Limb (tissue), 2 donors: ENCODE measurements around the gene EDEM3.
"Not testable (repeated sequence)": the region's sequence is repeated elsewhere in the genome, so short reads cannot be mapped to it uniquely, and the experiment has no call there.

Source experiments
- DNase-seq, 2 donors: peaks; one replicate each; pipeline ENCODE4 v3.0.0-alpha.2; 2016; ENCODE audit errors: extremely low spot score in 2 of 2

EDEM3 gene

GRCh38 chr1:184754476-184755225 is at the start of gene EDEM3:
Gene EDEM3 (minus strand): TSS chr1:184754858. CDS start chr1:184754646, 212 bp downstream.
- peak; percentile 98 to 99 for DNase-seq

- DNase-seq, result no peak
Observed at GRCh38 chr1:184804220-184804619, 49.6 kb upstream of the EDEM3 start.

- no peak for DNase-seq
Observed at GRCh38 chr1:184803180-184803492, 48.5 kb upstream of the EDEM3 start.

GRCh38 chr1:184802354-184803179 is 47.9 kb upstream of the EDEM3 start:
- DNase-seq, result no peak

GRCh38 chr1:184801503-184801902 is 46.8 kb upstream of the EDEM3 start:
- DNase-seq, result no peak

- DNase-seq, result no peak
Observed at GRCh38 chr1:184800876-184801275, 46.2 kb upstream of the EDEM3 start.

- no peak for DNase-seq
Observed at GRCh38 chr1:184793967-184794366, 39.3 kb upstream of the EDEM3 start.

GRCh38 chr1:184792450-184792969 is 37.9 kb upstream of the EDEM3 start:
- DNase-seq, result no peak

GRCh38 chr1:184791550-184791900 is 36.9 kb upstream of the EDEM3 start:
- no peak for DNase-seq

- no peak for DNase-seq
Observed at GRCh38 chr1:184790642-184791549, 36.2 kb upstream of the EDEM3 start.

GRCh38 chr1:184789884-184790283 is 35.2 kb upstream of the EDEM3 start:
- no peak for DNase-seq

GRCh38 chr1:184788970-184789369 is 34.3 kb upstream of the EDEM3 start:
- no peak for DNase-seq

- no peak for DNase-seq
Observed at GRCh38 chr1:184785529-184785928, 30.9 kb upstream of the EDEM3 start.

GRCh38 chr1:184783723-184784122 is 29.1 kb upstream of the EDEM3 start:
- not testable (repeated sequence) for DNase-seq

- no peak for DNase-seq
Observed at GRCh38 chr1:184781941-184782340, 27.3 kb upstream of the EDEM3 start.

GRCh38 chr1:184775885-184776284 is 21.2 kb upstream of the EDEM3 start:
- DNase-seq, result no peak

- no peak for DNase-seq
Observed at GRCh38 chr1:184775329-184775728, 20.7 kb upstream of the EDEM3 start.

GRCh38 chr1:184773762-184774320 is 19.2 kb upstream of the EDEM3 start:
- no peak for DNase-seq

- DNase-seq, result no peak
Observed at GRCh38 chr1:184771190-184771691, 16.6 kb upstream of the EDEM3 start.

GRCh38 chr1:184770181-184770979 is 15.7 kb upstream of the EDEM3 start:
- DNase-seq, result no peak
